Measurements from ENCODE around the gene SH3BP4. TPM values are rescaled to one million over a fixed set of nuclear protein-coding genes. Genes with fewer than 3 reads are reported as not detected.

Gene SH3BP4
- total RNA-seq, 1 donor from 2014 or later = 53.4 TPM

DNA sequence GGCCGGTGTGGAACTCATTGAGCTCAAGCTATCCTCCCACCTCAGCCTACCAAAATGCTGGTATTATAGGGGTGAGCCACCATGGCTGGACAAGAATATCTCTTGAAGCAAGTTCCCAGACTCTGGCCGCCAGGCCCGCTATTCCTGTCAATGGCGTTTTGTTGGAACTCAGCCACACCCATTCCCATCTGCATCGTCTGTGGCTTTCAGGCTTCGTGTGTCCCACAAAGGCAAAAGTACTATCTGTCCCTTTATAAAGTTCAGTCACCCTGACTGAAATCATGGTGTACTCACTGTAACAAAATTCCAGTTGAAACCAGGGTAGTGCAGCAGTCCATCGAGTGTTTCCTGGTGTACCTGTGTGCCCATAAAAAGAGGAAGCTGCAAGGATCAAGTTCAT, 96.7 kb downstream of the SH3BP4 start:
- no peak overlapping the region for H3K27ac ChIP-seq
- no peaks in the 10 kb centered on the region for H3K36me3 ChIP-seq
- no peaks in the 10 kb centered on the region for H3K9me3 ChIP-seq (ENCODE audit: low read depth)
- no peaks in the 10 kb centered on the region for H3K9me3 Mint-ChIP-seq
- DNase-seq (ENCODE audit: low spot score) = no peak
- H3K9ac ChIP-seq = no peak overlapping the region
- no peak overlapping the region for H3K4me3 Mint-ChIP-seq
- H3K36me3 Mint-ChIP-seq = peaks cover 62% of the 10 kb centered on the region
- H3K4me3 ChIP-seq = no peak overlapping the region
- no peaks in the 10 kb centered on the region for H3F3A ChIP-seq (ENCODE audit: low read depth)
- H3K27ac Mint-ChIP-seq = no peak overlapping the region
- peaks cover 11% of the 10 kb centered on the region for H3K4me1 ChIP-seq
- peaks cover 41% of the 10 kb centered on the region for H3K4me1 Mint-ChIP-seq
- TF ChIP-seq EZH2phosphoT487 (IDR thresholded peaks at IDR 0.05) (no peak), EZH2 (IDR thresholded peaks at IDR 0.05) (no peak)
- TF ChIP-seq, protein P1, sequence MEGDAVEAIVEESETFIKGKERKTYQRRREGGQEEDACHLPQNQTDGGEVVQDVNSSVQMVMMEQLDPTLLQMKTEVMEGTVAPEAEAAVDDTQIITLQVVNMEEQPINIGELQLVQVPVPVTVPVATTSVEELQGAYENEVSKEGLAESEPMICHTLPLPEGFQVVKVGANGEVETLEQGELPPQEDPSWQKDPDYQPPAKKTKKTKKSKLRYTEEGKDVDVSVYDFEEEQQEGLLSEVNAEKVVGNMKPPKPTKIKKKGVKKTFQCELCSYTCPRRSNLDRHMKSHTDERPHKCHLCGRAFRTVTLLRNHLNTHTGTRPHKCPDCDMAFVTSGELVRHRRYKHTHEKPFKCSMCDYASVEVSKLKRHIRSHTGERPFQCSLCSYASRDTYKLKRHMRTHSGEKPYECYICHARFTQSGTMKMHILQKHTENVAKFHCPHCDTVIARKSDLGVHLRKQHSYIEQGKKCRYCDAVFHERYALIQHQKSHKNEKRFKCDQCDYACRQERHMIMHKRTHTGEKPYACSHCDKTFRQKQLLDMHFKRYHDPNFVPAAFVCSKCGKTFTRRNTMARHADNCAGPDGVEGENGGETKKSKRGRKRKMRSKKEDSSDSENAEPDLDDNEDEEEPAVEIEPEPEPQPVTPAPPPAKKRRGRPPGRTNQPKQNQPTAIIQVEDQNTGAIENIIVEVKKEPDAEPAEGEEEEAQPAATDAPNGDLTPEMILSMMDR (IDR thresholded peaks at IDR 0.05) = no peak
- peaks cover 47% of the 10 kb centered on the region for H4K20me1 ChIP-seq (ENCODE audit: low read depth)
- no peak overlapping the region for H2AFZ ChIP-seq (replicated peaks)
- H3K79me2 ChIP-seq (ENCODE audit: low read depth) = peaks cover 80% of the 10 kb centered on the region
- H3K4me2 ChIP-seq = no peak overlapping the region
- no peaks in the 10 kb centered on the region for H3K27me3 ChIP-seq
- peaks cover 7% of the 10 kb centered on the region for H3K27me3 Mint-ChIP-seq (ENCODE audit: insufficient read depth, low read depth)

DNA sequence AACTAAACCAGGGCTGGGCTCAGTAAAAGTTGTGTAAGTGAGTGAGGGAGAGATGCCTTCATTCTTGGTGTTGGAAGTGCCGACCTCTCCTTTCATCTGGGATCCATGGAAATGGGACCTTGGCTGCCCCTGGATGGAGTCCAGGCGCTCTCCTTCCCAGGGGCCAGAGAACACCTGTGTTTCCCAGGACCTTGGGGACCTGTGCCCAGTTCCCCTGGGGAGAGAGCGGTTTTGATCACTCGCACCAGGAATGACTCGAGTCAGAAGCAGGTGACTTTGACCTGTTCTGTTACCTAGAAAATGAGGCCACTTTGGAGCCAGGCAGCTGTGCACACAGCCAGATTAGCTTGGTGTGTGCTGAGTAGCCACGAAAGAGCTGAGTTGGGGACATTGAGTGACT, 97.3 kb downstream of the SH3BP4 start:
- H3F3A ChIP-seq (ENCODE audit: low read depth) = no peaks in the 10 kb centered on the region
- H2AFZ ChIP-seq (replicated peaks) = no peak overlapping the region
- no peak overlapping the region for H3K27ac ChIP-seq
- Mint-ChIP-seq H3K4me1 (peaks cover 38% of the 10 kb centered on the region), H3K9me3 (no peaks in the 10 kb centered on the region), H3K36me3 (peaks cover 58% of the 10 kb centered on the region), H3K27me3 (ENCODE audit: insufficient read depth, low read depth) (peaks cover 5% of the 10 kb centered on the region), H3K27ac (peak overlapping the region; percentile 25), H3K4me3 (no peak overlapping the region)
- H4K20me1 ChIP-seq (ENCODE audit: low read depth) = peaks cover 44% of the 10 kb centered on the region
- no peak overlapping the region for H3K4me2 ChIP-seq
- H3K4me1 ChIP-seq = peaks cover 16% of the 10 kb centered on the region
- no peaks in the 10 kb centered on the region for H3K9me3 ChIP-seq (ENCODE audit: low read depth)
- H3K36me3 ChIP-seq = no peaks in the 10 kb centered on the region
- peaks cover 76% of the 10 kb centered on the region for H3K79me2 ChIP-seq (ENCODE audit: low read depth)
- H3K27me3 ChIP-seq = no peaks in the 10 kb centered on the region
- TF ChIP-seq EZH2 (IDR thresholded peaks at IDR 0.05) = no peak
- TF ChIP-seq, protein P1 (IDR thresholded peaks at IDR 0.05) = no peak
- TF ChIP-seq EZH2phosphoT487 (IDR thresholded peaks at IDR 0.05) = no peak
- no peak overlapping the region for H3K9ac ChIP-seq
- DNase-seq (ENCODE audit: low spot score) = no peak
- H3K4me3 ChIP-seq = no peak overlapping the region

GRCh38 chr2:235049719-235050118, 97.9 kb downstream of the SH3BP4 start:
- H3K27me3 Mint-ChIP-seq (ENCODE audit: insufficient read depth, low read depth) = peaks cover under 1% of the 10 kb centered on the region
- Histone ChIP-seq H3K9ac (no peak overlapping the region), H3K4me2 (no peak overlapping the region), H3F3A (ENCODE audit: low read depth) (peaks cover 4% of the 10 kb centered on the region), H2AFZ (replicated peaks) (no peak overlapping the region), H3K9me3 (ENCODE audit: low read depth) (no peaks in the 10 kb centered on the region), H3K4me1 (peaks cover 22% of the 10 kb centered on the region), H3K36me3 (no peaks in the 10 kb centered on the region), H3K27me3 (no peaks in the 10 kb centered on the region), H3K4me3 (no peak overlapping the region), H3K79me2 (ENCODE audit: low read depth) (peaks cover 69% of the 10 kb centered on the region), H4K20me1 (ENCODE audit: low read depth) (peaks cover 37% of the 10 kb centered on the region), H3K27ac (no peak overlapping the region)
- no peak overlapping the region for H3K27ac Mint-ChIP-seq
- peaks cover 38% of the 10 kb centered on the region for H3K4me1 Mint-ChIP-seq
- no peak for DNase-seq (ENCODE audit: low spot score)
- TF ChIP-seq EZH2phosphoT487 (IDR thresholded peaks at IDR 0.05) = no peak
- no peak for TF ChIP-seq EZH2 (IDR thresholded peaks at IDR 0.05)
- TF ChIP-seq, protein P1 (IDR thresholded peaks at IDR 0.05) = no peak
- peaks cover 56% of the 10 kb centered on the region for H3K36me3 Mint-ChIP-seq
- no peaks in the 10 kb centered on the region for H3K9me3 Mint-ChIP-seq
- H3K4me3 Mint-ChIP-seq = no peak overlapping the region

Measured in neural progenitor cell (in vitro differentiated cells).